Measurements from ENCODE around the gene CYSTM1.

DNA sequence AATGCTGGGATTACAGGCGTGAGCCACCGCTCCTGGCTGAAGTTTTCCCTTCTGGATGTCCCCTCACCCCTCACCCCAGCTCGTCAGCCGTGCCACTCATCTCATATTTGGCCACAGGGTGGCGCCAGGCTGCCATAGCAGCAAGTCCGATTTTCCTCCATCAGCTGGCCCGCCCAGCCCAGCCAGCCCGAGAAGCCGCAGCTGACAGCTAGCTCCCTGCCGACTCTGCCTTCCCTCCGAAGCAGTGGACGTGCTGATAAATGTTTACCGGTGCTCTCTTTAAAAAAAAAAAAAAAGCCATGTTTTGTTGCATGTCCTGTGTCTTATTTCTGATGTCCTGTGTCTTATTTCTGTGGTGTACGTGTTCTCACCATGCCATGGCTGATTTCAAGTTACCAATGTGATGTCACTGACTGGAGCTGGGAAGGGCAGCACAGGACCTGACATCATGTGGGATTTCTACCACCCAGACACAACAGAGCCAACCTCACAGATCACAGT lies 69.6 kb downstream of the CYSTM1 start:
- TF ChIP-seq RAD21 (conservative IDR thresholded peaks at IDR 0.05 in 1 of 2, IDR thresholded peaks at IDR 0.05 in 1 of 2) (peak; percentile 95 to 97), JUNB (IDR thresholded peaks at IDR 0.05) (no peak), KDM5A (IDR thresholded peaks at IDR 0.05) (no peak), EHMT2 (IDR thresholded peaks at IDR 0.05; ENCODE audit: low read depth) (no peak), RFX5 (IDR thresholded peaks at IDR 0.05) (no peak), CHD2 (IDR thresholded peaks at IDR 0.05; ENCODE audit: low read length, partially characterized antibody) (no peak), RCOR1 (IDR thresholded peaks at IDR 0.05; ENCODE audit: low read depth, low read length) (no peak)
- TF ChIP-seq, protein P1, sequence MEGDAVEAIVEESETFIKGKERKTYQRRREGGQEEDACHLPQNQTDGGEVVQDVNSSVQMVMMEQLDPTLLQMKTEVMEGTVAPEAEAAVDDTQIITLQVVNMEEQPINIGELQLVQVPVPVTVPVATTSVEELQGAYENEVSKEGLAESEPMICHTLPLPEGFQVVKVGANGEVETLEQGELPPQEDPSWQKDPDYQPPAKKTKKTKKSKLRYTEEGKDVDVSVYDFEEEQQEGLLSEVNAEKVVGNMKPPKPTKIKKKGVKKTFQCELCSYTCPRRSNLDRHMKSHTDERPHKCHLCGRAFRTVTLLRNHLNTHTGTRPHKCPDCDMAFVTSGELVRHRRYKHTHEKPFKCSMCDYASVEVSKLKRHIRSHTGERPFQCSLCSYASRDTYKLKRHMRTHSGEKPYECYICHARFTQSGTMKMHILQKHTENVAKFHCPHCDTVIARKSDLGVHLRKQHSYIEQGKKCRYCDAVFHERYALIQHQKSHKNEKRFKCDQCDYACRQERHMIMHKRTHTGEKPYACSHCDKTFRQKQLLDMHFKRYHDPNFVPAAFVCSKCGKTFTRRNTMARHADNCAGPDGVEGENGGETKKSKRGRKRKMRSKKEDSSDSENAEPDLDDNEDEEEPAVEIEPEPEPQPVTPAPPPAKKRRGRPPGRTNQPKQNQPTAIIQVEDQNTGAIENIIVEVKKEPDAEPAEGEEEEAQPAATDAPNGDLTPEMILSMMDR (IDR thresholded peaks at IDR 0.05) = peak; percentile 88

Measured in A549 (cell line).